Fibroblast of lung (primary cell): ENCODE data around the gene ZNF521.

Experiments used
- CTCF ChIP-seq, 2 donors: IDR thresholded peaks in 1 of 2; conservative IDR thresholded peaks in 1 of 2; 1 replicate in 1 of 2; 2 replicates in 1 of 2; pipeline ENCODE4 v1.5.1; 2011 to 2012; ENCODE audit warnings: low read length in 2 of 2, control low read depth in 1 of 2, inconsistent platforms in 1 of 2, low read depth in 1 of 2, mild to moderate bottlenecking in 1 of 2
- EZH2 ChIP-seq: IDR thresholded peaks from 2 replicates; pipeline ENCODE4 v1.5.1; 2012; ENCODE audit warnings: low read length, control low read depth, mild to moderate bottlenecking; ENCODE audit errors: missing control alignments

- TF ChIP-seq EZH2 = no peak
- TF ChIP-seq CTCF (conservative IDR thresholded peaks at IDR 0.05 in 1 of 2, IDR thresholded peaks at IDR 0.05 in 1 of 2; ENCODE audit: low read depth in 1 of 2, low read length in 2 of 2) = no peak
Observed at GRCh38 chr18:25335676-25336075, 16.3 kb downstream of the ZNF521 start.
